NCI-H2227 (cell line): Measurements from ENCODE around the gene PRR30.

Experiments used
- DNase-seq: peaks from one replicate; lab custom pipeline; 2025; ENCODE audit not compliant: unreplicated experiment; lab: John Stamatoyannopoulos, UW

The PRR30 gene

GRCh38 chr2:27155069-27155520 is 15.9 kb upstream of the PRR30 start:
- no peak for DNase-seq

- no peak for DNase-seq
Measured at GRCh38 chr2:27154488-27154887, 15.3 kb upstream of the PRR30 start.

- DNase-seq: no peak
Measured at GRCh38 chr2:27152796-27153464, 13.7 kb upstream of the PRR30 start.

GRCh38 chr2:27152102-27152795 is 13.0 kb upstream of the PRR30 start:
- DNase-seq: no peak

GRCh38 chr2:27150639-27151230 is 11.5 kb upstream of the PRR30 start:
- DNase-seq: no peak

GRCh38 chr2:27149570-27150405 is 10.6 kb upstream of the PRR30 start:
- no peak for DNase-seq

GRCh38 chr2:27148801-27149439 is 9.7 kb upstream of the PRR30 start, which contains the start of gene TCF23:
Gene TCF23, plus strand, starts transcription at chr2:27149004. Its CDS starts 130 bp downstream, at chr2:27149134.
- no peak for DNase-seq

- no peak for DNase-seq
Measured at GRCh38 chr2:27147935-27148334, 8.7 kb upstream of the PRR30 start.

GRCh38 chr2:27145682-27146081 is 6.5 kb upstream of the PRR30 start:
- no peak for DNase-seq

- no peak for DNase-seq
Measured at GRCh38 chr2:27143285-27143684, 4.1 kb upstream of the PRR30 start.

GRCh38 chr2:27138111-27138510 is 1.1 kb downstream of the PRR30 start:
- DNase-seq: no peak

GRCh38 chr2:27137322-27137935 is 1.8 kb downstream of the PRR30 start:
- DNase-seq: no peak

- DNase-seq: no peak
Measured at GRCh38 chr2:27136751-27137150, 2.5 kb downstream of the PRR30 start.

- no peak for DNase-seq
Measured at GRCh38 chr2:27135478-27135955, 3.7 kb downstream of the PRR30 start.

- no peak for DNase-seq
Measured at GRCh38 chr2:27134781-27135477, 4.3 kb downstream of the PRR30 start.

GRCh38 chr2:27133905-27134780 is 5.1 kb downstream of the PRR30 start, which contains the start of gene PREB:
Gene PREB, minus strand, starts transcription at chr2:27134636. Its CDS starts 215 bp downstream, at chr2:27134421.
- peak; percentile 99 for DNase-seq

- DNase-seq: no peak
Measured at GRCh38 chr2:27133195-27133875, 5.9 kb downstream of the PRR30 start.

- no peak for DNase-seq
Measured at GRCh38 chr2:27131429-27131828, 7.8 kb downstream of the PRR30 start.
